NCI-H1105 treated with DMSO at 0.1 percent for 48 hours (cell line): ENCODE results near the gene SEPTIN5.

Experiments
- DNase-seq: peaks from one replicate; lab custom pipeline; 2025; lab: John Stamatoyannopoulos, UW

Gene SEPTIN5

DNA sequence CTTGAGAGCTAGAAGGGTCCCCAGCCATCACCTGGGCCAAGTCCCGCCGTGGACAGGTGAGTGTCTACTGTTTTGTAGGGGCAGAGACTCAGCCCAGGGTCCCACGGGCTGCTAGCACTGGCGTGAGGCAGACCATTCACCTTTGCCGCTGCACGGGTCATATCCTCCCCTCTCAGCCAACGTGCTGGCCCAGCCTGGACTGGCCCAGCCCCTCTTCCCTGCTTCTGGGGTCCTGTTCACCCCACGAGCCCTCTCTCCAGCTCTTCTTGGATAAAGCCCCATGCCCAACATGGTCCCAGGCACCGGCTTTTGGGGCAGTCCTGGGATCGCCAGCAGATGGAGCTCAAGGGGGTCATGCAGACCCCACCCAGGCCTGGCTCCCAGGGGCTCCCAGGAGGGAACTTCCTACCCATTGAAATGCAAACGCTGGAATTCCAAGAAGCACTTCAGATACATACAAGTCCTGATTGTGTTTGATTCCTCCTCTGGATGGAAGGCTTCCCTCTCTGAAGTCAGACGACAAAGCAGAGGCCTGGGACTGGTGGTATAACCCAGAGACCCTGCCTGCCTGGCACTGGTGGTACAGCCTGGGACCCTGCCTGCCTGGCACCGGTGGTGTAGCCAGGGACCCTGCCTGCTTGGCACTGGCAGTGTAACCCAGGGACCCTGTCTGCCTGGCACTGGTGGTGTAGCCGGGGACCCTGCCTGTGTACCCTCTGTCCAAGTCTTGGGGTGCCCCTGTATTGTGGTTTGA is 8.9 kb upstream of the SEPTIN5 start:
- no peak for DNase-seq

DNA sequence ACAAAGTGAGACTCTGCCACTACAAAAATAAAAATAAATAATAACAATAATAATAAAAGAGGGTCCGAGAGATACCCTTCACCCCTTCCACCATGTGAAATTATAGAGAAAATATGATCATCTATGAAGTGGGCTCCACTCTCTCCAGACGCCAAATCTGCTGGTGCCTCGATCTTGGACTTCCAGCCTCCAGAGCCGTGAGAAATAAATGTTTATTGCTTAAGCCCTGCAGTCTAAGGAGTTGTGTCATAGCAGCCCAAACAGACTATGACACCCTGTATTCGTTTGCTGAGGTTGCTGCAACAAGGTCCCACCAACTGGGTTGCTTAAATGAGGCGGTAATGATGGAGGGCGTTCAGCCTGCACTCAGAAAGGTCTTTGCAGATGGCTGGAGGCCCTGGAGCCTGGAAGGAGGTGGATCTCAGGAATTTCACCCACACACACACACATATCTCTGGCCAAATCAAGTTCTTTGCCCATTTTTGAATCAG is 7.6 kb upstream of the SEPTIN5 start:
- DNase-seq: no peak

DNA sequence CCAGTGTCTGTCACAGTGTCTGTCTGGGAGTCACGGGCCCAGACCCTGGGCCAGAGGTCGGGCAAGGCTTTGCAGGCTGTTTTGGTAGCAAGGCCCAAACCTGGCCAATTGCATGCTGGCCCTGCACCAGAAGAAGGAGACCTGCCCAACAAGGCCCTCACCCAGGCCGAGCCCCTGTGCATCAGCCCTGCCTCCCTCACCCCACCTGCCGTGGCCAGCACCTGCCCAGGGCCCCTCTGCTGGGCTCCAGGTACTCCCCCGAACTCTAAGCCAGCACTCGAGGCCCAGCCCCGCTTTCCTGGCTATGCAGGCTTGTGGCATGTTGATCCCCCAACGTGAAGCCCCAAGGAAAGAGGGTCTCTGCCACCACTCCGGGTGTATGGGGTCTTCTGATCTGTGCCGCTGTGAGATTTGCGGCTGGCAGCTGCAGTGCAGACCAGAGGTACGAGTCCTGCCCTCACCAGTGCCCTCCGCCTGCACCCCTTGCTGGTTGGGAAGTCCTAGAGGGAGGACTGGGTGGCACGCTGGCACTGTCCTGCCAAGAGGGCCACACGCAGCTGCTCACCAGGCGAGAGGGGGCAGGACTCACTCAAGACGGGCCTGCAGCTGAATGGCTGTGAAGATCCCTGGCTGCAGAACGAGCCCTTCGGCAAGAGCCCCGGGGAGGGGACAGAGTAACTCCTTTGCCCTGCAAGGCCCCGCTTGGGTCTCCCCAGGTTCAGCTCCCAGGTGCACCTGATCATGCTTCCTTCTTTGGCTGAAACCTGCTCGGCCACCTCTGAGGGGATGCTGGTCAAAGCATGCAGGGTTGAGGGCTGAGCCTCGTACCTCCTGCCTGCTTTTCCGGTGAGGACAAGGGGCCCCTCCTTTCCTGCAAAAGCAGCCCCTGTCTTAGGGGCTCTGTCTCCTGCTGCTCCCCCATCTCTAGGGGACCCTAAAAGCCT is 6.7 kb upstream of the SEPTIN5 start:
- no peak for DNase-seq

DNA sequence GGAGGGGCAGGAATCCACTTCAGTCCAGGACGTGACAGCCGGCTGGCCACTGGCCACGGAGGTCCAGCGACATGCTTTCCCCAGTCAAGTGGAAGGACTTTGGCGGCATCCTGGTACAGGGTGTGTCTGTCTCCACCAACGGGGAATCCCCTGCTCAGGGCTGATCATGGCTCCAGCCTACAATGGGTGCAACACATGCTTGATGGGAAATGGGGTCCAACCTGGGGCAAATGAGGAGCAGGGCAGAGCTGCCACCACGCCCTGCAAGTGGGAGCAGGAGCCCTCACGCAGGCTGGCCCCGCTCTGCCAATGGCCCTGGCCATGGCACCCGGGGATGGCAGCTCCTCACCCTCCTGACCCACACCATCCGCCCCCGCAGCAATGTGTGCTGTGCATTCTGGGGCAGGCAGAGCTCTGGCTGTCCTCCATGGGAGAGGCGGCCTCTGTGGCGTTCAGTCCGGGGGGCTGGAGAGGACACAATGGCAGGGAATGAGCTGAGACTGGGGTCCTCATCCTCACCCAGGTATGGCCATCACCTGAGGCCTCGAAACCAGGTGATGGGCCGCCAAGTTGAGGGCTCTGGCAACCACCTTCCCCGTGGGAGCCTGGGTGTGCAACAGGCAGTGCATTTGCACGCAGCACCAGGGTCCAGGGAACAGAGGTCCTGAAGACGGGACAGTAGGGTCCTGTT is 5.8 kb upstream of the SEPTIN5 start:
- DNase-seq: no peak

DNA sequence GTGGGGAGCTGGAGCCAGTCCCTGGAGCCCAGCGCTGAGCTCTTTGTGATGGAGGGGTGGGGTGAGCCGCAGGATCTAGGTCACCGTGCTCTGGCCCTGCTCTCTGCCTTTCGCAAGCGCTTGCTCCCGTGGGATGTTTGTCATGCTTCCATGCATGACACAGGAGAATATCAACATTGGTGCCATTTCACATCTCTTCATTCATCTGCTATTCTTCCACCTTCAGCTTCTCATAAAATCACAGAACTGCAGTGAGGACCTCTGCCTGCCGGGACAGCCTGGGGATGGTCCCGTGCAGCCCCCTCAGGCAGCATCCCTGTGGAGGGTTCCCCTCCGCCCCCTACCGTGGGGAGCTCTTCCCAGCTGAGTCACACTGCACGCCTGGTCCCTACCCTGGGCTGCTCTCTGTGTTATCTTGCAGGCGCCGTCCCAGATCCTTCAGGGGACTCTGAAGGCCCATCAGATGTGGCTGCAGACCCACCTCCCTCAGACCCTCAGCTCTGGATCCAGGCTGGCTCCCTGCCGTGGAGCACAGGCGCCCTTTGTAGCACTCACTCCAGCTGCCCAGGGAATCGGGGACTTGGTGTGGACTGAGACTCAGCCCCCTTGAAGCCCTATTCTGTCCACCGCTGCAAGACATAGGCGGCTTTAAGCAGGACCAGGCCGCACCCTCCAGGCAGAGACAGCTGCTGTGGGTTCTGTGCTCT is 5.1 kb upstream of the SEPTIN5 start:
- DNase-seq: no peak

DNA sequence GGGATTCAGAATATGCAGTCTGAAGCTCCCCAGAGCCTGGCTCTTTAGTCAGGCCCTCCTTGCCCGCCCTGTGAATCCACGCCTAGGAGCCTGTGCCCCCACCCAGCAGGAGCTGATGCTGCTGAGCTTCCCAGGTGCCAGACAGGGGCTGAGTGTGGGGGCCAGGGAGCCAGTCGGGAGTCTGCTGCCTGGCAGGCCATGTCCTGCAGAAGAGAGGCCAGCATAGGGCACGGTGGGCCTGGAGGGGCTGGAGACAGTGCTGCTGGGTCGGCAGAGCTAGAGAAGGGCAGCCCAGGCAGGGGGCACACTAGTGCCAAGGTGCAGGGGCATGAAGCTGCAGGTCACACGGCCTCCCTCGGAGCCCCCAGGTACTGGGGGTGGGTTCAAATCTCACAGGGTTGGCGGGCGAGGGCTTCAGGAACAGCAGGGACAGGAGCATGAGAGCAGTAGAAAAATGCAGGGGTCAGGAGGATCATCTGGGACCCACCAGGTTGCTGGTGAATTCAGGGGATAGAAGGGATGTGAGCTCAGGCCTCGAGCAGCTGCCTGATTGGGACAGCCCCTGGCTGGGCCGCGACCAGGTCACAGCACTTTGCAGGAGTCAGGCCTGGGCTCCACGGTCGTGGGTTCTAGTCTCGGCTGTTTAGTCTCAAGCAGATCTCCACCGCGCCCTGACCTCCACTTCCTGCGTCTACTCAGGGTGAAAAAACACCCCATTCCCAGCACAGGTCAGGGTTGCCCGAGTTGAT is 4.1 kb upstream of the SEPTIN5 start:
- DNase-seq: no peak

DNA sequence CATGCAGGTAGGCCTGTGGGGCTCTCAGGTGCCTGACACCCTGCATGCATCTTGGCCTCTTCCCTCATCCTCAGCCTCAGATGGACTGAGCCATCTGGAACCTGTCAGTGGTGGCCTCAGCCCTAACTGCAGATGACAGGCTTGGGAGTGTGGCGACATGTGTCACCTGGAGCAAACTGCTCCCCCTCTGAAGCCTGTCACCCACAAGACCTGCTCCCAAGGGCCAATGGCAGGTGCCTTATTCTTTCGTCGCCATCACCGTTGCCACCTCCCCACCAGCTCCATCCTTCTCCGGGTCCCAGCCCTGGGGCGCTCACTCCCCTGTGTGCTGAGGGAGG is 3.6 kb upstream of the SEPTIN5 start:
- no peak for DNase-seq

DNA sequence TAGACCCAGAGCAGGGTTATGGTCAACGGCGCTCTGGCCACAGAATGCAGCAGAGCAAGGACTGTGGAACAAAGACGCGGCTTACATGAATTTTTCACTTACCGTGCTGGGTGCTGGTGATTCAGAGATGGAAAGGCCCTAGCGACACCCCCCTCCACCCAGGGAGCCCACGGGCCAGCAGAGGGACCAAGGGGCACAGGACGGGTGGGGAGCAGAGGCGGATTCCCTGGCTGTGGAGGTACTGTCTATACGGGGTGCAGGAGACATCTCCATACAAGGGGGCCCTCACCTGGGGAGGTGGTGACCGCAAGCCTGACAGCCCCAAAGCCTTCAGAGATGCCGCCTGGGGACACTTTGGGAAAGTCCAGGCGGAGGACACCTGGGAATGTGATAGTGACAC is 1.1 kb upstream of the SEPTIN5 start:
- no peak for DNase-seq

DNA sequence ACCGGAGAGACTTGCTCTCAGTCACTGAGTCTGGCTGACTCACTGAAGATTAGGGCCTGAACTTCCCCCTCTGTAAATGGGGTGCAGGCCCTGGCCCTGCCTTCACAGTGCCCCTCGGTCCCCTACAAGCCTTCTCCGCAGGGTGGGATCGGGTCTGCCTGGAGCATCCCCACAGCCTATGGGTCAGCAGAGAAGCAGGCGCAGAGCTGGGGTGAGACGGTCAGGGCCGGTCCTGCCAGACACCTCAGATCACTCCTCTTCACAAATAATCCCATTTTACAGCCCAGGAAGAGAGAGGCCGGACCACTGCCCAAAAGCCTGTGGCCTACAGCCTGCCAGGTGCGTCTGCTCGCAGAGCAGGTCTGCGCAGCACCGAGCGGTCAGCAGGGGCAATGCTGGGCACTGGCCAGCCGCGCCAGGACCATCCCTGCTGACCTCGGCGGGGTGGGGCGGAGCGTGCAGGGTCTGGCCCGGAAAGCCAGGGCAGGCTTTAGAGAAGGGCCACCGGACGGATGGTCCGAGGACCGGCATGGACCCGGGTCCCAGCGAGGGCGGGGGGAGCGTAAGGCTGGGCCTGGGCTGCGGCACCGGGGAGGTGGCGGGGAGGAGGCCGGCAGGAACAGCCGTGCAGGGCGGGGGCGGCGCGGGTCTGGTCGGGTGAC is 522 bp upstream of the SEPTIN5 start:
- DNase-seq: no peak

DNA sequence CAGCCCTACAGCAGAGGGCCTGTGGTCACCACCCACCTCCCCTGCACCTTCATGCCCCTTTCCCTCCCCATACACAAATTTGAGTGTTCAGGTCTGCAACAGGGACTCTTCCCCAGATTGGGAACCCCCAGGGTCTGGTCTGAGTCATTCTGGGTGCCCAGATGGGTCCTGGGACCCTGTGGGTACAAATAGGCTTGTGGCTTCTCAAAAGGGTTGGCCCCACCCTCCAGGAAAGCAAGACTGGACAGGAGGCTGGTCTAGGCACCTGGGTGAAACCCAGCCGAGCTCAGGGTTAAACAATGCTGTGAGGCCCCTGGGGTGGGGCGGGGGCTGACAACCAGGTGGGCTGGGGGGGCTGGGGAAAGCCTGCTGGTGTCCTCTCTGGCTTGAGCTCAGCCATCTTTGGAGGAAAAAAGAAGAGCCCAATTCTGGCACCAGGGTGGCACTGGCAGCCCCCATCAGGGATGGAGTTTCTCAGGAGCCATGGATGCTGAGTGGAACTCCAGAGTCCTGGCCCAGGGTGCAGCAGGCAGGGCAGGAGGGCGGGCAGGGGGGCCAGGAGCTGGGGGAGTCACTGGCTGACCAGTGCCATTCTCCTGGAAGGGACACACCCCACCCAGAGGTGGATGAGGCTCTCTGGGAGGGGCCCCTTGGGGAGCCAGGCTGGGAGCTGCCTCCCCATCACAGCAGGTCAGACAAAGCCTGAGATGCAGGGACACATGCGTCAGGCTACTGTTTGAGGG is 1.1 kb downstream of the SEPTIN5 start:
- DNase-seq: no peak

DNA sequence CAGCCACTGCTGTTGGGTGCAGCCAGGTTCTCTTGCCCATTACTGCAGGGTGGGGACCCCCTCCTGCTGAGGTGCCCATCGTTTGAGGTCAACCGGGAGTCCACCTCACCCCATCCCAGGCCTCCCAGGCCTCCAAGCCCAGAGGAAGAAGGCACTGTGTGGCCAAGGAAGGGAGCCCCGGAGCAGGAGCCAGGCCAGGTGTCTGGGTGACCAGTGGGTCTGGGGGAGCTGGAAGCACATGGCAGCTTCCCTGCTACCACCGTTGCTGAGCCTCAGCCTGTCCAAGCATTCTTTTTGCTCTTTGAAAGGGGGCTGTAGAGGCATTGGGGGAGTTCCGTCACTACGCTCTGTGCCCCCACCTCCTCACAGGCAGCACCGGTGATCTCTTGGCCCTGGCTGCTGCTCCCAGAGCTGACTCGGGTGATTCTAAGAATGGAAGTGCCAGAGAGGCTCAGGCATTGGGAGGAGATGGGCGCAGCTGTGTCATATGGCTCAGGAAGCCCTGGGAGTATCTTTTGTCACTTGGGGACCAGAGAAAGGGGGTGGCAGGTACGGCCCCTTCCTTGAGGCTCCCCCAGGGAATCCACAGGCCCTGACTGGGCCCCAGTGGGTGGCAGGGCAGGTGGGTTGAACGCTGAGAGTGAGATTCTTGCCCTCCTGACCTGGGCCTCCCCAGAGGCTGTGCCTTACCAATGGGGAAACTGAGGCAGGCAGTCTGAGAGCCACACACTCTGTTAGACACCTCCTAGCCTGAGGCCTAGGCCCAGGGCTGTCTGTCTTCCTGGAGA is 1.9 kb downstream of the SEPTIN5 start:
- DNase-seq: no peak

DNA sequence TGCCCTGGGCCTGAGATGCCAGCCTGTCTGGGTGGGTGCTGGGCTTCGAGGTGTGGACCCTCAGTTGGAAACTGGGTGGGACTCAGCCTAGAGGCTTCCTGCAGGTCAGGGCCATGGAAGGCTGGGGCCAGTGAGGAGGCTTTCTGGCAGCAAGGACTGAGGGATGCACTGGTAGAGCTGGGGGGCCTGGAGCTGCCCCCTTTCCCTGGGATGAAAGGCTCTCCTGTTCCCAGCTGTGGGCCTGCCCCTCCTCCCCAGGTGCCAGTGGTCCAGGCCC is 2.5 kb downstream of the SEPTIN5 start:
- DNase-seq: no peak

DNA sequence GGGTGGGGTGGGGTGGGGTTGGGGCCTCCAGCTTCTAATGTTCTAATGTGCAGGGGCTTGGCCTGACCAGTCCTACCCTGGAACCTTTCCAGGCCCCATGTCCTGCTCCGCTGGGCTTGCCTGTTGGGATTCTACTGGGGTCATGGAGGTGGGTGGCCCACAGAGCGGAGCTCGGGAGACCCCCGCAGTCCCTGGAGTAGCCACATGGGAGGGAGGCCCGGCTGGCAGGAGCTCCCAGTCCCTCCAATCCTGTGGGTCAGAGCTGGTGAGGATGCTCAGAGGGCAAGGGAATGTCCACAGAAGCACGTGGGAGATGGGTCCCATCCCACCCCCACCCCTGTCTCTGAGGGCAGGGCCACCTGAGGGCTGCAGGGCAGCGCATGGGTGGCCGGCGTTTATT is 2.9 kb downstream of the SEPTIN5 start:
- no peak for DNase-seq

DNA sequence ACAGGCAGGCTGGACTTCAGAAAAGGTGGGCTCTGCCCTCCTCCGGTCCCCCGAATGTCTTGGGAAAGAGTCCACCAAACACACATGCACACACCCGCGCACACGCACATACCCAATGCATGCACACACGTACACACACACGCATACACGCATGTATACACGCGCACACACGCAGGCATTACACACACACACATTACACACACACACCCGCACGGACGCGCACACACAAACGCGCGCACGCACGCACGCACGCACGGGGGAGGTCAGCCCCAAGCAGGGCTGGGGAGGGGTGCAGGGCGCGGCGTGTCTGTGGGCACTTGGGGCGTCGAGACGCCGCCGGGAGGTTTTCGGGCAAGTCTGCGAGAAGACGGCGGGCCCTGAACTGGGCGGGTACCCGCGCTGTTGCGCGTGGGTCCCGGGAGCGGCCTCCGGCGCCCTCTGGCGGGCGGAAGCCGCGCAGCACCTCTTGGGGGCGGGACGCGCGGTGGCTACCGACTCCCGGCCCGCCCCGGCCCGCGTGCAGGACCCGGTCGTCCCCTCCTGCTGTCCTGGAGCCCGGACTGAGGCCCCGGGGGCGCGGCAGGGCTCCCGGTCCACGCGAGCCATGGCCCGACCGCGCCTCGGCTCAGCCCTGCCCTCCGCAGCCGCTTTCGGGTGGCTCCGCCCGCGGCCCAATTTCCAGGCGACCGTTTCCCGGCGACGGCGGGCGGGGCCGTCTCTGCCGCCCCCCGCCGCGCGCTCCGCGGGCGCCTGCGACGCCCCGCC is 3.6 kb downstream of the SEPTIN5 start:
- DNase-seq: peak; percentile 35

DNA sequence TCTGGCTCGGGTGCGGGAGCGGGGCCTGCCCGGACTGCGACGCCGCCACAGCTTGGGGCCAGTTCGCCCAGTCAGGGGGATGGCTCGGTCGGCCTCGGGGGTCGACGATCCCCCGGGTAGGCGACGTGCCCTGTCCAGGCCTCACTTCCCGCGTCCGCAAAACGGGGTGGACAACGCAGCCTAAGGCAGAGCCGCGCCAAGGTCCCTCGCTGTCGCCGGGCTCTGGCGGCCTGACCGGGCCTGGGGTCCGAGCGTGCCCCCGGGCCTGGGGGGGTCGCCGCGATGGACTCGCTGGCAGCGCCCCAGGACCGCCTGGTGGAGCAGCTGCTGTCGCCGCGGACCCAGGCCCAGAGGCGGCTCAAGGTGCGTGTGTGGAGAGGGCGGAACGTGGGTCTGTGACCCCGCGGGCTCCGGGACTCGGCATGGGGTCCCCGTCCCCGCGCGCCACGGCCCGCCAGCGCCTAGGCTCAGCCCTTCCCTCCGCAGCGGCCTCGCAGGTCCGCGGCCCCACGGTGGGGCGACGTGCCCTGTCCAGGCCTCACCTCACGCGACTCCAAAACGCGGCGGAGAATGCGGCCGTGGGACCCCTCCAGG is 4.2 kb downstream of the SEPTIN5 start:
- DNase-seq: no peak

DNA sequence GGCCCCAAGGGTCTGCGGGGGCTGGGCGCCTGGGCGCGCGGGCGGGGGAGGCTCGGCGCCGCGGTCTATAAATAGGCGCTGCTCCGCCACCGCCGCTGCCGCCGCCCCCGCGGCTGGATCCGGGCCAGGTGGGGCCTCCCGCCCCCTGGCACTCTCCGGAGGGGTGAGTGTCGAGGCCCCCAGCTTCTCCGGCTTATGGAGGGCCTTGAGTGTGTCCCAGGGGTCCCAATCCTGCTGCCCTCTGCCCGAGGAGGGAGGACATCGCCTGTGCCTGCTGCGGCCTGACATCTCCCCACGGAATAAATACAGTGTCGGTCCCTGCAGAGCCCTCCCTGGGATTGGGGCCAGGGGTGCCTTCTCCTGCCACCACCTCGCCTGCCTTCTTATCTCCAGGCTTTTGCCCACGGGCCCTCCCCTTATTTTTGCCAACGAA is 4.8 kb downstream of the SEPTIN5 start:
- no peak for DNase-seq

DNA sequence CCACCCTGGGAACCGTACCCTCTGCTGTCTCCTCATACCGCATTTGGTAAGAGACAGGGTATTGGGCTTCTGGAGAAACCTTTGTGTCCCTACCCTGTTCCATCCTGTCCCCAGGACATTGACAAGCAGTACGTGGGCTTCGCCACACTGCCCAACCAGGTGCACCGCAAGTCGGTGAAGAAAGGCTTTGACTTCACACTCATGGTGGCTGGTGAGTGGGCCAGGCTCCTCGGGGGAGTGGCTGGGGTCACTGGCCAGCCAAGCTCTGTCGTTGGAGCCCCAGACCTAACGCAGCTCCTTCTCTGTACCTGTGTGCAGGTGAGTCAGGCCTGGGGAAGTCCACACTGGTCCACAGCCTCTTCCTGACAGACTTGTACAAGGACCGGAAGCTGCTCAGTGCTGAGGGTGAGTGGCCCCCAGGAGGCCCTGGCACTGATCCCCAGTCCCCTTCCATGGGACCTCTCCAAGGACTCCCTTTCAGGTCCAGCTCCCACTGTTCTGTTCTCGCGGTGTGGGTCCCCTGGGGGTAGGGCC is 5.3 kb downstream of the SEPTIN5 start:
- DNase-seq: no peak
